ENCODE results near the gene CSNK1A1. TPM values are rescaled to one million over a fixed set of nuclear protein-coding genes. Genes with fewer than 3 reads are reported as not detected.

The CSNK1A1 gene
- total RNA-seq, 2 experiments from 2014 or later: 176 to 187 TPM

- Histone ChIP-seq H2AFZ (ENCODE audit: low read length) (no peak overlapping the region), H3K4me2 (ENCODE audit: low read length) (no peak overlapping the region), H3K36me3 (ENCODE audit: insufficient read depth, low read length) (no peaks in the 10 kb centered on the region), H3K27ac (ENCODE audit: low read depth, low read length, poor library complexity, severe bottlenecking) (no peak overlapping the region), H3K79me2 (ENCODE audit: insufficient read depth, low read depth, low read length) (no peaks in the 10 kb centered on the region), H3K9me2 (ENCODE audit: insufficient read depth, low read length) (no peaks in the 10 kb centered on the region), H3K4me3 (ENCODE audit: low read depth, low read length, poor library complexity, severe bottlenecking) (no peak overlapping the region), H3K4me1 (ENCODE audit: insufficient read depth, low read length, poor library complexity, severe bottlenecking) (peaks cover 8% of the 10 kb centered on the region), H4K20me1 (ENCODE audit: insufficient read depth, low read length) (no peaks in the 10 kb centered on the region), H3K9me3 (ENCODE audit: low read length) (no peaks in the 10 kb centered on the region)
- TF ChIP-seq CTCF (conservative IDR thresholded peaks at IDR 0.05; ENCODE audit: low read length) (no peak), EZH2phosphoT487 (IDR thresholded peaks at IDR 0.05; ENCODE audit: borderline replicate concordance, low read depth, low read length) (no peak)
- no TSS peak for BruUV-seq (replicated peaks)
- DNase-seq (ENCODE audit: low spot score): no peak
- POLR2A ChIA-PET: interaction anchor here (0.7 to 1.2 kb wide), 2 partner anchors 10 to 151 kb away, joined by 3 read pairs; no protein-coding TSS in a partner anchor
- CTCF ChIA-PET (ENCODE audit: unreplicated experiment): no interaction called here
- intact Hi-C loops (cut with micrococcal nuclease; ENCODE audit: unreplicated experiment): no loop called here
Measured at GRCh38 chr5:149457393-149457763, 93.9 kb downstream of the CSNK1A1 start.

GRCh38 chr5:149456597-149457392 is 94.4 kb downstream of the CSNK1A1 start:
- H3K4me3 ChIP-seq (ENCODE audit: low read depth, low read length, poor library complexity, severe bottlenecking): no peak overlapping the region
- no peak overlapping the region for H2AFZ ChIP-seq (ENCODE audit: low read length)
- no peaks in the 10 kb centered on the region for H3K9me3 ChIP-seq (ENCODE audit: low read length)
- no peak overlapping the region for H3K4me2 ChIP-seq (ENCODE audit: low read length)
- BruUV-seq (replicated peaks): no TSS peak
- no peaks in the 10 kb centered on the region for H4K20me1 ChIP-seq (ENCODE audit: insufficient read depth, low read length)
- no peaks in the 10 kb centered on the region for H3K36me3 ChIP-seq (ENCODE audit: insufficient read depth, low read length)
- intact Hi-C loops (cut with micrococcal nuclease; ENCODE audit: unreplicated experiment): no loop called here
- ChIA-PET CTCF (ENCODE audit: unreplicated experiment) (no interaction called here), POLR2A (no interaction called here)
- H3K79me2 ChIP-seq (ENCODE audit: insufficient read depth, low read depth, low read length): no peaks in the 10 kb centered on the region
- H3K9me2 ChIP-seq (ENCODE audit: insufficient read depth, low read length): no peaks in the 10 kb centered on the region
- H3K27ac ChIP-seq (ENCODE audit: low read depth, low read length, poor library complexity, severe bottlenecking): no peak overlapping the region
- DNase-seq (ENCODE audit: low spot score): no peak
- peaks cover 8% of the 10 kb centered on the region for H3K4me1 ChIP-seq (ENCODE audit: insufficient read depth, low read length, poor library complexity, severe bottlenecking)
- no peak for TF ChIP-seq EZH2phosphoT487 (IDR thresholded peaks at IDR 0.05; ENCODE audit: borderline replicate concordance, low read depth, low read length)
- no peak for TF ChIP-seq CTCF (conservative IDR thresholded peaks at IDR 0.05; ENCODE audit: low read length)

GRCh38 chr5:149455889-149456409 is 95.3 kb downstream of the CSNK1A1 start:
- H3K9me3 ChIP-seq (ENCODE audit: low read length): no peaks in the 10 kb centered on the region
- peaks cover 8% of the 10 kb centered on the region for H3K4me1 ChIP-seq (ENCODE audit: insufficient read depth, low read length, poor library complexity, severe bottlenecking)
- BruUV-seq (replicated peaks): no TSS peak
- H3K79me2 ChIP-seq (ENCODE audit: insufficient read depth, low read depth, low read length): no peaks in the 10 kb centered on the region
- H4K20me1 ChIP-seq (ENCODE audit: insufficient read depth, low read length): no peaks in the 10 kb centered on the region
- H3K4me3 ChIP-seq (ENCODE audit: low read depth, low read length, poor library complexity, severe bottlenecking): no peak overlapping the region
- no peak for DNase-seq (ENCODE audit: low spot score)
- intact Hi-C loops (cut with micrococcal nuclease; ENCODE audit: unreplicated experiment): no loop called here
- no peaks in the 10 kb centered on the region for H3K36me3 ChIP-seq (ENCODE audit: insufficient read depth, low read length)
- no peak for TF ChIP-seq EZH2phosphoT487 (IDR thresholded peaks at IDR 0.05; ENCODE audit: borderline replicate concordance, low read depth, low read length)
- no peak for TF ChIP-seq CTCF (conservative IDR thresholded peaks at IDR 0.05; ENCODE audit: low read length)
- ChIA-PET POLR2A (interaction anchor here (0.8 kb wide), 1 partner anchor 63 kb away, joined by 3 read pairs; no protein-coding TSS in a partner anchor), CTCF (ENCODE audit: unreplicated experiment) (no interaction called here)
- no peak overlapping the region for H3K27ac ChIP-seq (ENCODE audit: low read depth, low read length, poor library complexity, severe bottlenecking)
- H3K4me2 ChIP-seq (ENCODE audit: low read length): no peak overlapping the region
- no peak overlapping the region for H2AFZ ChIP-seq (ENCODE audit: low read length)
- H3K9me2 ChIP-seq (ENCODE audit: insufficient read depth, low read length): no peaks in the 10 kb centered on the region
